IPS-18a (cell line): ENCODE data around the gene IKZF1.

Experiments used
- H3K27ac ChIP-seq: one replicate; pipeline ENCODE4 v1.5.1; 2013; ENCODE audit warnings: low read length
- H3K27me3 ChIP-seq: one replicate; pipeline ENCODE4 v1.6.1; 2013; ENCODE audit warnings: mild to moderate bottlenecking, low read length; ENCODE audit not compliant: control insufficient read depth, insufficient read depth
- H3K36me3 ChIP-seq: one replicate; pipeline ENCODE4 v1.6.1; 2013; ENCODE audit warnings: low read depth, low read length; ENCODE audit not compliant: control insufficient read depth
- H3K4me1 ChIP-seq: one replicate; pipeline ENCODE4 v1.6.1; 2013; ENCODE audit warnings: low read depth, low read length; ENCODE audit not compliant: control insufficient read depth
- H3K4me3 ChIP-seq: one replicate; pipeline ENCODE4 v1.5.1; 2013; ENCODE audit warnings: low read length
- H3K9ac ChIP-seq: one replicate; pipeline ENCODE4 v1.6.1; 2013; ENCODE audit warnings: mild to moderate bottlenecking, low read length, moderate library complexity
- H3K9me3 ChIP-seq: one replicate; pipeline ENCODE4 v1.6.1; 2013; ENCODE audit warnings: low read depth, low read length; ENCODE audit not compliant: control insufficient read depth

IKZF1 gene

GRCh38 chr7:50287129-50287528, 17.4 kb upstream of the IKZF1 start:
- Histone ChIP-seq H3K27ac (no peak overlapping the region), H3K9ac (no peak overlapping the region), H3K27me3 (no peaks in the 10 kb centered on the region), H3K4me1 (no peaks in the 10 kb centered on the region), H3K4me3 (no peak overlapping the region), H3K36me3 (no peaks in the 10 kb centered on the region), H3K9me3 (no peaks in the 10 kb centered on the region)

GRCh38 chr7:50292165-50292757, 12.3 kb upstream of the IKZF1 start:
- H3K27me3 ChIP-seq, result no peaks in the 10 kb centered on the region
- no peaks in the 10 kb centered on the region for H3K9me3 ChIP-seq
- no peak overlapping the region for H3K9ac ChIP-seq
- H3K27ac ChIP-seq, result no peak overlapping the region
- H3K4me1 ChIP-seq, result no peaks in the 10 kb centered on the region
- no peaks in the 10 kb centered on the region for H3K36me3 ChIP-seq
- no peak overlapping the region for H3K4me3 ChIP-seq

- Histone ChIP-seq H3K36me3 (no peaks in the 10 kb centered on the region), H3K27ac (no peak overlapping the region), H3K4me1 (no peaks in the 10 kb centered on the region), H3K4me3 (no peak overlapping the region), H3K27me3 (no peaks in the 10 kb centered on the region), H3K9me3 (no peaks in the 10 kb centered on the region), H3K9ac (no peak overlapping the region)
These were observed 11.8 kb upstream of the IKZF1 start for GRCh38 chr7:50292763-50293162.

- Histone ChIP-seq H3K9ac (no peak overlapping the region), H3K27ac (no peak overlapping the region), H3K27me3 (no peaks in the 10 kb centered on the region)
These were observed 10.9 kb upstream of the IKZF1 start for GRCh38 chr7:50293509-50294179.

GRCh38 chr7:50295133-50295532, 9.4 kb upstream of the IKZF1 start:
- H3K27me3 ChIP-seq, result no peaks in the 10 kb centered on the region
- H3K36me3 ChIP-seq, result no peaks in the 10 kb centered on the region
- H3K9me3 ChIP-seq, result no peaks in the 10 kb centered on the region
- H3K9ac ChIP-seq, result no peak overlapping the region
- no peak overlapping the region for H3K27ac ChIP-seq
- no peaks in the 10 kb centered on the region for H3K4me1 ChIP-seq
- H3K4me3 ChIP-seq, result no peak overlapping the region

More at GRCh38 chr7:50293509-50294179, 10.9 kb upstream of the IKZF1 start:
- Histone ChIP-seq H3K36me3 (no peaks in the 10 kb centered on the region), H3K4me3 (no peak overlapping the region), H3K9me3 (no peaks in the 10 kb centered on the region), H3K4me1 (no peaks in the 10 kb centered on the region)

- no peaks in the 10 kb centered on the region for H3K9me3 ChIP-seq
- no peak overlapping the region for H3K27ac ChIP-seq
- peaks cover 5% of the 10 kb centered on the region for H3K27me3 ChIP-seq
- no peak overlapping the region for H3K9ac ChIP-seq
- no peaks in the 10 kb centered on the region for H3K36me3 ChIP-seq
- no peaks in the 10 kb centered on the region for H3K4me1 ChIP-seq
- no peak overlapping the region for H3K4me3 ChIP-seq
These were observed 7.7 kb upstream of the IKZF1 start for GRCh38 chr7:50296799-50297198.

GRCh38 chr7:50298811-50299562, 5.5 kb upstream of the IKZF1 start:
- H3K27me3 ChIP-seq, result peaks cover 23% of the 10 kb centered on the region
- H3K36me3 ChIP-seq, result no peaks in the 10 kb centered on the region
- no peaks in the 10 kb centered on the region for H3K9me3 ChIP-seq
- no peak overlapping the region for H3K9ac ChIP-seq
- no peaks in the 10 kb centered on the region for H3K4me1 ChIP-seq
- no peak overlapping the region for H3K27ac ChIP-seq
- no peak overlapping the region for H3K4me3 ChIP-seq

- H3K27me3 ChIP-seq, result peaks cover 33% of the 10 kb centered on the region
- H3K4me1 ChIP-seq, result peaks cover 6% of the 10 kb centered on the region
- no peak overlapping the region for H3K4me3 ChIP-seq
- no peaks in the 10 kb centered on the region for H3K36me3 ChIP-seq
- no peak overlapping the region for H3K27ac ChIP-seq
- H3K9me3 ChIP-seq, result no peaks in the 10 kb centered on the region
- H3K9ac ChIP-seq, result no peak overlapping the region
These were observed 4.2 kb upstream of the IKZF1 start for GRCh38 chr7:50300336-50300735.

- H3K4me3 ChIP-seq, result peak overlapping the region; percentile 63
- H3K9ac ChIP-seq, result no peak overlapping the region
- no peak overlapping the region for H3K27ac ChIP-seq
- no peaks in the 10 kb centered on the region for H3K36me3 ChIP-seq
- H3K9me3 ChIP-seq, result no peaks in the 10 kb centered on the region
- H3K4me1 ChIP-seq, result peaks cover 9% of the 10 kb centered on the region
- H3K27me3 ChIP-seq, result peaks cover 57% of the 10 kb centered on the region
These were observed 1.8 kb upstream of the IKZF1 start for GRCh38 chr7:50302486-50303334.

GRCh38 chr7:50303335-50304128, 984 bp upstream of the IKZF1 start:
- H3K9me3 ChIP-seq, result no peaks in the 10 kb centered on the region
- no peak overlapping the region for H3K27ac ChIP-seq
- H3K4me3 ChIP-seq, result peak overlapping the region; percentile 63
- H3K27me3 ChIP-seq, result peaks cover 61% of the 10 kb centered on the region
- no peaks in the 10 kb centered on the region for H3K36me3 ChIP-seq
- peaks cover 11% of the 10 kb centered on the region for H3K4me1 ChIP-seq
- no peak overlapping the region for H3K9ac ChIP-seq
